Duodenal mucosa (tissue), 2 donors: ENCODE data around the gene KLHL17.
"Not testable (repeated sequence)": the region's sequence is repeated elsewhere in the genome, so short reads cannot be mapped to it uniquely, and the experiment has no call there.

ENCODE experiments used
- H3K27ac ChIP-seq: one replicate; pipeline ENCODE4 v1.7.0; 2013; ENCODE audit warnings: low read depth, low read length
- H3K27me3 ChIP-seq, 2 donors: one replicate each; pipeline ENCODE4 v1.7.0; 2013; ENCODE audit warnings: low read length in 2 of 2, control low read depth in 1 of 2; ENCODE audit not compliant: insufficient read depth in 2 of 2, control insufficient read depth in 1 of 2
- H3K36me3 ChIP-seq, 2 donors: one replicate each; pipeline ENCODE4 v1.7.0; 2013; ENCODE audit warnings: low read length in 2 of 2, control low read depth in 1 of 2; ENCODE audit not compliant: insufficient read depth in 2 of 2, control insufficient read depth in 1 of 2
- H3K4me1 ChIP-seq, 2 donors: one replicate each; pipeline ENCODE4 v1.7.0; 2013; ENCODE audit warnings: low read length in 2 of 2, control low read depth in 1 of 2; ENCODE audit not compliant: insufficient read depth in 2 of 2, control insufficient read depth in 1 of 2
- H3K4me3 ChIP-seq, 2 donors: one replicate each; pipeline ENCODE4 v1.7.0; 2013; ENCODE audit warnings: low read length in 2 of 2, low read depth in 1 of 2
- H3K9ac ChIP-seq, 2 donors: one replicate each; pipeline ENCODE4 v1.7.0; 2013; ENCODE audit warnings: low read length in 2 of 2, low read depth in 1 of 2
- H3K9me3 ChIP-seq, 2 donors: one replicate each; pipeline ENCODE4 v1.7.0; 2013; ENCODE audit warnings: low read length in 2 of 2, control low read depth in 1 of 2; ENCODE audit not compliant: control insufficient read depth in 1 of 2

The KLHL17 gene

DNA sequence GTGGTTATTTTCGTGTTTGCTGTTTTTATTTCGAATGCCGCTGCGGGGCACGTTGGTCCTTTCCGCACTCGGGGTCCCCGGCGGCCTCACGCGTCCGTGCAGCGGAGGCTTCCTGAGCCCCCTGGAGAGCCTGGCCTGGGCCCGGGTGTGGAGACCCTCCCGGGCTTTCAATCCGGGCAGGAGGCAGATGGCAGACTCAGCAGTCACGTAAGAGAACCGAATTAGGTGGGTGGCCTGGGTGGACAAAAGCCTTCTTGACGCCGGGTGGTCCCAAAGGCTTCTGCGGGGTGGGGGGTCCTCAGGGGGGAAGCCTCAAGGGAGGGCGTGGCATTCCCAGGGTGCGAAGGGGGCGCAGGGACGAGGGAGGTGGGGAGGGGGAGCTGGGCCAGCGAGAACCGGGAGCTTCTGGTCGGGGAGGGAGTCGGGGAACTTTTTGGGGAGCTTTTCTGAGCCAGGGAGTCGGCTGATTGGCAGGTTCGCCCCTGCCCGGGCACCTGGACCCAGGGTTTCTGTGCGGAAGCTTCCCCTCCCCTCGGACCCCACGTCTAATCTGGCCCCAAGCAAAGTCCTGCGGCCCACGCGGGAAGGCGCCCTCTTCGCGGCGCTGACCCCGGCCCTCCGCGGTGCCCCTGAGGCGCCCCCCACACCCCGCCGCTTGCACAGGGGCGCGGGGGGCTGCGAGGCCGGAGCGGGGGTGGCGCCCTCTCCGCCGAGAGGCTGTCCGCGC, 40.8 kb downstream of the KLHL17 start:
- Histone ChIP-seq H3K27me3 (peaks cover 35 to 58% of the 10 kb centered on the region in 2 donors), H3K4me3 (peak overlapping the region; percentile 61 to 62), H3K9ac (peak overlapping the region in 1 of 2 donors; percentile 54), H3K36me3 (no peaks in the 10 kb centered on the region), H3K9me3 (no peaks in the 10 kb centered on the region), H3K27ac (peak overlapping the region; percentile 10), H3K4me1 (peaks cover 18 to 25% of the 10 kb centered on the region in 2 donors)

GRCh38 chr1:1003618-1004419, 43.4 kb downstream of the KLHL17 start:
- Histone ChIP-seq H3K27me3 (peaks cover 27 to 48% of the 10 kb centered on the region in 2 donors), H3K27ac (no peak overlapping the region), H3K4me3 (no peak overlapping the region), H3K9ac (no peak overlapping the region), H3K36me3 (no peaks in the 10 kb centered on the region), H3K9me3 (no peaks in the 10 kb centered on the region), H3K4me1 (peaks cover 18 to 32% of the 10 kb centered on the region in 2 donors)

DNA sequence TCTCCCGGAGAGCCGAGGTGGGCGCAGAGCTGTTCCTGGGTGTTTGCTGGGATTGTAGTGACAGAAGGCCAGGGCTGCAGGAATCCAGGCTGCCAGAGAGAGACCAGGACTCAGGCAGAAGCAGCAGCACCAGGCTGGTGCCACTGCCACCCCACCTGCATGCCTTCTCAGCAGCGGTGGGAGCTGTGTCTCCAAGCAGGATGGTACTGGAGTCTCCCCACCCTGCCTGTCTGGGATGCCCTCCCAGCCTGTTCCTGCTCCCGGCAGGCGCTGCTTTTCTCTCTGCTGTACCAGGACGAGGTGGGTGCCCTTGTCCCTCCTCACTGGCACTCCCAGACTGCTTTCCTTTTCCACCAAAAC, 44.0 kb downstream of the KLHL17 start:
- no peak overlapping the region for H3K4me3 ChIP-seq
- no peaks in the 10 kb centered on the region for H3K36me3 ChIP-seq
- peak overlapping the region in 1 of 2 donors; percentile 4 for H3K9ac ChIP-seq
- peaks cover 27 to 48% of the 10 kb centered on the region in 2 donors for H3K27me3 ChIP-seq
- no peak overlapping the region for H3K27ac ChIP-seq
- peaks cover 18 to 32% of the 10 kb centered on the region in 2 donors for H3K4me1 ChIP-seq
- H3K9me3 ChIP-seq, result no peaks in the 10 kb centered on the region

GRCh38 chr1:1004780-1005697, 44.7 kb downstream of the KLHL17 start:
- H3K36me3 ChIP-seq, result no peaks in the 10 kb centered on the region
- H3K4me3 ChIP-seq, result peak overlapping the region in 1 of 2 donors; percentile 22
- H3K27ac ChIP-seq, result peak overlapping the region; percentile 20
- no peaks in the 10 kb centered on the region for H3K9me3 ChIP-seq
- H3K9ac ChIP-seq, result peak overlapping the region in 1 of 2 donors; percentile 4
- peaks cover 18 to 32% of the 10 kb centered on the region in 2 donors for H3K4me1 ChIP-seq
- peaks cover 27 to 48% of the 10 kb centered on the region in 2 donors for H3K27me3 ChIP-seq

DNA sequence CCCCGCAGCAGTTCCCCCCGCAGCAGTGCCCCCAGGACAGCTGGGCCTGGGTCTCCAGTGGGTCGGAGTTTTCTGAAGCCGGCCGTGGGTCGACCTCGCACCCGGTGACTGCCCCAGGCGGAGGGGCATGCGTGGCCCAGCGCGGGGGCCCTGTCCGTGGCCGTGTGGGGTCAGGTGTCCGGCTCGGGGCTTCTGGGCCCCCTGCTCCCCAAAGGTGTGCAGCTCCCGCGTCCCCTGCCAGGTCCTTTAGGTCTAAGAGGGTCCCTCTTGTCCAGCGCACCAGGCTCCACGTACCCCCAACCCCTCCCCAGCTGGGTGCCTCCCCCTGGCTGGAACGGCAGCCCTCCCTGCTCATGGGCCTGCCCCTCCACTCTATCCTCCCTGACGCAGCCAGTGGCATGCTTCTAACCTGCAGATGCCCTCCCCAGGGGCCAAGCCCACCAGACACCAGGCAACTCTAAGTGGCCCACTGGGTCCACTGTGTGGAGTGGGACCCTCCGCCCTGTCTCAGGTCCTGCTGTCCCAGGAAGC, 45.5 kb downstream of the KLHL17 start:
- Histone ChIP-seq H3K36me3 (no peaks in the 10 kb centered on the region), H3K27me3 (peaks cover 24 to 44% of the 10 kb centered on the region in 2 donors), H3K27ac (peak overlapping the region; percentile 51), H3K4me1 (peaks cover 15 to 32% of the 10 kb centered on the region in 2 donors), H3K9me3 (no peaks in the 10 kb centered on the region), H3K4me3 (peak overlapping the region; percentile 28 to 35), H3K9ac (peak overlapping the region in 1 of 2 donors; percentile 54)

- Histone ChIP-seq H3K4me3 (peak overlapping the region; percentile 28 to 35), H3K36me3 (no peaks in the 10 kb centered on the region), H3K9ac (peak overlapping the region in 1 of 2 donors; percentile 54), H3K4me1 (peaks cover 11 to 27% of the 10 kb centered on the region in 2 donors), H3K9me3 (no peaks in the 10 kb centered on the region), H3K27me3 (peaks cover 17 to 38% of the 10 kb centered on the region in 2 donors), H3K27ac (peak overlapping the region; percentile 51)
Observed at GRCh38 chr1:1006305-1007159, 46.1 kb downstream of the KLHL17 start.

DNA sequence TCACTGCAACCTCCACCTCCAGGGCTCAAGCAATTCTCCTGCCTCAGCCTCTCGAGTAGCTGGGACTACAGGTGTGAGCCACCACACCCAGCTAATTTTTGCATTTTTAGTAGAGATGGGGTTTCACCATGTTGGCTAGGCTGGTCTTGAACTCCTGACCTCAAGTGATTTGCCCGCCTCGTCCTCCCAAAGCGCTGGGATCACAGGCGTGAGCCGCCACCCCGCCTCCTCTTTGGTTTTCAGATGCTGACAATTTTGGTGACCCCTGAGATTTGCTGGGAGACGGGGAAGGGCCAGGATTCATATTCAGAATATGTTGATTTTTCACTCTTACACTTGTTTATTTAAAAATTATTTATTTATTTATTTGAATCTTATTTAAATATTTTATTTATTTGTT, 49.7 kb downstream of the KLHL17 start:
- not testable (repeated sequence) for H3K27ac ChIP-seq, H3K9me3 ChIP-seq, H3K4me3 ChIP-seq, H3K36me3 ChIP-seq, H3K9ac ChIP-seq
- Histone ChIP-seq H3K27me3 (peaks cover under 1 to 15% of the 10 kb centered on the region in 2 donors), H3K4me1 (peaks cover 12 to 31% of the 10 kb centered on the region in 2 donors)

DNA sequence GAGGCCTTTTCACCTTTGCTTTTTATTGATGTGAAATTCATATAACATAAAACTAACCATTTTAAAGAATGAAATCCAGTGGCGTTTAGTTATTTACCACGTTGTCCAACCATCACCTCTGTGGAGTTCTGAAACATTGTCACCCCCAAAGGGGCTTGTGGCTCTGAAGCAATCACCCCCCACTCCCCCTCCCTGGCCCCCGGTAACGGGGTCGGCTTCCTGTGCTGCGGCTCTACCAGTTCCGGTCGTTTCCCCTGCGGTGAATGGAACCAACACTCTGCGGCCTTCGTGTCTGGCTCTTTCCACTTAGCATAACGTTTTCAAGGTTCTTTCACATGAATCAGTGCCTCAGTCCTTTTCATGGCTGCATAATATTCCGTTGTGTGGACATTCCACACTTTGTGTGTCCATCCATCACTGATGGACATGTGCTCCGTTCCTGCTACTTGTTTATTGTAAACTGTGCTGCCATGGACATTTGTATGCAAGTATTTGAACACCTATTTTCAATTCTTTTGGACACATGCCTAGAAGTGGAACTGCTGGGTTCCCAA, 51.1 kb downstream of the KLHL17 start:
- Histone ChIP-seq H3K9me3 (no peaks in the 10 kb centered on the region), H3K36me3 (no peaks in the 10 kb centered on the region), H3K9ac (no peak overlapping the region), H3K27me3 (peaks cover 0 to 5% of the 10 kb centered on the region in 2 donors), H3K27ac (no peak overlapping the region), H3K4me3 (no peak overlapping the region), H3K4me1 (peaks cover 6 to 18% of the 10 kb centered on the region in 2 donors)

GRCh38 chr1:1012736-1013104, 52.3 kb downstream of the KLHL17 start:
- H3K27me3 ChIP-seq, H3K36me3 ChIP-seq, H3K9me3 ChIP-seq: not testable (repeated sequence)
- peak overlapping the region; percentile 65 to 77 for H3K4me3 ChIP-seq
- H3K4me1 ChIP-seq, result peaks cover 6 to 13% of the 10 kb centered on the region in 2 donors
- peak overlapping the region; percentile 90 to 93 for H3K9ac ChIP-seq
- H3K27ac ChIP-seq, result peak overlapping the region; percentile 60
